ENCODE measurements around the gene VWA8.

DNA sequence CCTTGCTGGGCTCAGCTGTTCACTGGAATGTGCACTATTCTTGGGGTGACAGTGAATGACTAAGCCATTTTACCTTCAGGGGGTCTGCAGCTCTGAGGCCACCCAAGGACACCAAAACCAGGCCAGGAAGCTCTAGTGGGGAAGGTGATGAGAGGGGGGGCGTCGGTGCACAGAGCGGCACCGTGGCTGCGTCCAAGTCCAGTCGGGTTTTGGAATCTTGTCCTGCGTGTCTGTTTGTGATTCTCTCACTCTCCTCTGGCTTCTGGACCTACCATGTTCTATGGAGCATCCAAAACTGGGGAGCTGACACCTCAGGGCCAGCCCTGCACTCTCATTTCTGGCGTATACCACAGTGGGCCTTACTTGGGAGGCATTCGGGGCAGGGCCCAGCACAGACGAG lies 411.4 kb downstream of the VWA8 start:
- TF ChIP-seq, protein P1, sequence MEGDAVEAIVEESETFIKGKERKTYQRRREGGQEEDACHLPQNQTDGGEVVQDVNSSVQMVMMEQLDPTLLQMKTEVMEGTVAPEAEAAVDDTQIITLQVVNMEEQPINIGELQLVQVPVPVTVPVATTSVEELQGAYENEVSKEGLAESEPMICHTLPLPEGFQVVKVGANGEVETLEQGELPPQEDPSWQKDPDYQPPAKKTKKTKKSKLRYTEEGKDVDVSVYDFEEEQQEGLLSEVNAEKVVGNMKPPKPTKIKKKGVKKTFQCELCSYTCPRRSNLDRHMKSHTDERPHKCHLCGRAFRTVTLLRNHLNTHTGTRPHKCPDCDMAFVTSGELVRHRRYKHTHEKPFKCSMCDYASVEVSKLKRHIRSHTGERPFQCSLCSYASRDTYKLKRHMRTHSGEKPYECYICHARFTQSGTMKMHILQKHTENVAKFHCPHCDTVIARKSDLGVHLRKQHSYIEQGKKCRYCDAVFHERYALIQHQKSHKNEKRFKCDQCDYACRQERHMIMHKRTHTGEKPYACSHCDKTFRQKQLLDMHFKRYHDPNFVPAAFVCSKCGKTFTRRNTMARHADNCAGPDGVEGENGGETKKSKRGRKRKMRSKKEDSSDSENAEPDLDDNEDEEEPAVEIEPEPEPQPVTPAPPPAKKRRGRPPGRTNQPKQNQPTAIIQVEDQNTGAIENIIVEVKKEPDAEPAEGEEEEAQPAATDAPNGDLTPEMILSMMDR (IDR thresholded peaks at IDR 0.05; ENCODE audit: control extremely low read depth in 1 of 3, insufficient read depth in 1 of 3, low read depth in 1 of 3, low read length in 3 of 3), result no peak
- TF ChIP-seq, protein P2, sequence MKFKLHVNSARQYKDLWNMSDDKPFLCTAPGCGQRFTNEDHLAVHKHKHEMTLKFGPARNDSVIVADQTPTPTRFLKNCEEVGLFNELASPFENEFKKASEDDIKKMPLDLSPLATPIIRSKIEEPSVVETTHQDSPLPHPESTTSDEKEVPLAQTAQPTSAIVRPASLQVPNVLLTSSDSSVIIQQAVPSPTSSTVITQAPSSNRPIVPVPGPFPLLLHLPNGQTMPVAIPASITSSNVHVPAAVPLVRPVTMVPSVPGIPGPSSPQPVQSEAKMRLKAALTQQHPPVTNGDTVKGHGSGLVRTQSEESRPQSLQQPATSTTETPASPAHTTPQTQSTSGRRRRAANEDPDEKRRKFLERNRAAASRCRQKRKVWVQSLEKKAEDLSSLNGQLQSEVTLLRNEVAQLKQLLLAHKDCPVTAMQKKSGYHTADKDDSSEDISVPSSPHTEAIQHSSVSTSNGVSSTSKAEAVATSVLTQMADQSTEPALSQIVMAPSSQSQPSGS (IDR thresholded peaks at IDR 0.05; ENCODE audit: low read length), result no peak
- no peak for TF ChIP-seq JUND (IDR thresholded peaks at IDR 0.05; ENCODE audit: low read length)
- no peak for TF ChIP-seq EZH2 (IDR thresholded peaks at IDR 0.05; ENCODE audit: low read depth, low read length, severe bottlenecking)
- TF ChIP-seq, protein P3, sequence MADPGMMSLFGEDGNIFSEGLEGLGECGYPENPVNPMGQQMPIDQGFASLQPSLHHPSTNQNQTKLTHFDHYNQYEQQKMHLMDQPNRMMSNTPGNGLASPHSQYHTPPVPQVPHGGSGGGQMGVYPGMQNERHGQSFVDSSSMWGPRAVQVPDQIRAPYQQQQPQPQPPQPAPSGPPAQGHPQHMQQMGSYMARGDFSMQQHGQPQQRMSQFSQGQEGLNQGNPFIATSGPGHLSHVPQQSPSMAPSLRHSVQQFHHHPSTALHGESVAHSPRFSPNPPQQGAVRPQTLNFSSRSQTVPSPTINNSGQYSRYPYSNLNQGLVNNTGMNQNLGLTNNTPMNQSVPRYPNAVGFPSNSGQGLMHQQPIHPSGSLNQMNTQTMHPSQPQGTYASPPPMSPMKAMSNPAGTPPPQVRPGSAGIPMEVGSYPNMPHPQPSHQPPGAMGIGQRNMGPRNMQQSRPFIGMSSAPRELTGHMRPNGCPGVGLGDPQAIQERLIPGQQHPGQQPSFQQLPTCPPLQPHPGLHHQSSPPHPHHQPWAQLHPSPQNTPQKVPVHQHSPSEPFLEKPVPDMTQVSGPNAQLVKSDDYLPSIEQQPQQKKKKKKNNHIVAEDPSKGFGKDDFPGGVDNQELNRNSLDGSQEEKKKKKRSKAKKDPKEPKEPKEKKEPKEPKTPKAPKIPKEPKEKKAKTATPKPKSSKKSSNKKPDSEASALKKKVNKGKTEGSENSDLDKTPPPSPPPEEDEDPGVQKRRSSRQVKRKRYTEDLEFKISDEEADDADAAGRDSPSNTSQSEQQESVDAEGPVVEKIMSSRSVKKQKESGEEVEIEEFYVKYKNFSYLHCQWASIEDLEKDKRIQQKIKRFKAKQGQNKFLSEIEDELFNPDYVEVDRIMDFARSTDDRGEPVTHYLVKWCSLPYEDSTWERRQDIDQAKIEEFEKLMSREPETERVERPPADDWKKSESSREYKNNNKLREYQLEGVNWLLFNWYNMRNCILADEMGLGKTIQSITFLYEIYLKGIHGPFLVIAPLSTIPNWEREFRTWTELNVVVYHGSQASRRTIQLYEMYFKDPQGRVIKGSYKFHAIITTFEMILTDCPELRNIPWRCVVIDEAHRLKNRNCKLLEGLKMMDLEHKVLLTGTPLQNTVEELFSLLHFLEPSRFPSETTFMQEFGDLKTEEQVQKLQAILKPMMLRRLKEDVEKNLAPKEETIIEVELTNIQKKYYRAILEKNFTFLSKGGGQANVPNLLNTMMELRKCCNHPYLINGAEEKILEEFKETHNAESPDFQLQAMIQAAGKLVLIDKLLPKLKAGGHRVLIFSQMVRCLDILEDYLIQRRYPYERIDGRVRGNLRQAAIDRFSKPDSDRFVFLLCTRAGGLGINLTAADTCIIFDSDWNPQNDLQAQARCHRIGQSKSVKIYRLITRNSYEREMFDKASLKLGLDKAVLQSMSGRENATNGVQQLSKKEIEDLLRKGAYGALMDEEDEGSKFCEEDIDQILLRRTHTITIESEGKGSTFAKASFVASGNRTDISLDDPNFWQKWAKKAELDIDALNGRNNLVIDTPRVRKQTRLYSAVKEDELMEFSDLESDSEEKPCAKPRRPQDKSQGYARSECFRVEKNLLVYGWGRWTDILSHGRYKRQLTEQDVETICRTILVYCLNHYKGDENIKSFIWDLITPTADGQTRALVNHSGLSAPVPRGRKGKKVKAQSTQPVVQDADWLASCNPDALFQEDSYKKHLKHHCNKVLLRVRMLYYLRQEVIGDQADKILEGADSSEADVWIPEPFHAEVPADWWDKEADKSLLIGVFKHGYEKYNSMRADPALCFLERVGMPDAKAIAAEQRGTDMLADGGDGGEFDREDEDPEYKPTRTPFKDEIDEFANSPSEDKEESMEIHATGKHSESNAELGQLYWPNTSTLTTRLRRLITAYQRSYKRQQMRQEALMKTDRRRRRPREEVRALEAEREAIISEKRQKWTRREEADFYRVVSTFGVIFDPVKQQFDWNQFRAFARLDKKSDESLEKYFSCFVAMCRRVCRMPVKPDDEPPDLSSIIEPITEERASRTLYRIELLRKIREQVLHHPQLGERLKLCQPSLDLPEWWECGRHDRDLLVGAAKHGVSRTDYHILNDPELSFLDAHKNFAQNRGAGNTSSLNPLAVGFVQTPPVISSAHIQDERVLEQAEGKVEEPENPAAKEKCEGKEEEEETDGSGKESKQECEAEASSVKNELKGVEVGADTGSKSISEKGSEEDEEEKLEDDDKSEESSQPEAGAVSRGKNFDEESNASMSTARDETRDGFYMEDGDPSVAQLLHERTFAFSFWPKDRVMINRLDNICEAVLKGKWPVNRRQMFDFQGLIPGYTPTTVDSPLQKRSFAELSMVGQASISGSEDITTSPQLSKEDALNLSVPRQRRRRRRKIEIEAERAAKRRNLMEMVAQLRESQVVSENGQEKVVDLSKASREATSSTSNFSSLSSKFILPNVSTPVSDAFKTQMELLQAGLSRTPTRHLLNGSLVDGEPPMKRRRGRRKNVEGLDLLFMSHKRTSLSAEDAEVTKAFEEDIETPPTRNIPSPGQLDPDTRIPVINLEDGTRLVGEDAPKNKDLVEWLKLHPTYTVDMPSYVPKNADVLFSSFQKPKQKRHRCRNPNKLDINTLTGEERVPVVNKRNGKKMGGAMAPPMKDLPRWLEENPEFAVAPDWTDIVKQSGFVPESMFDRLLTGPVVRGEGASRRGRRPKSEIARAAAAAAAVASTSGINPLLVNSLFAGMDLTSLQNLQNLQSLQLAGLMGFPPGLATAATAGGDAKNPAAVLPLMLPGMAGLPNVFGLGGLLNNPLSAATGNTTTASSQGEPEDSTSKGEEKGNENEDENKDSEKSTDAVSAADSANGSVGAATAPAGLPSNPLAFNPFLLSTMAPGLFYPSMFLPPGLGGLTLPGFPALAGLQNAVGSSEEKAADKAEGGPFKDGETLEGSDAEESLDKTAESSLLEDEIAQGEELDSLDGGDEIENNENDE (IDR thresholded peaks at IDR 0.05; ENCODE audit: insufficient replicate concordance, low read length), result no peak
- TF ChIP-seq GABPA (IDR thresholded peaks at IDR 0.05; ENCODE audit: borderline replicate concordance, insufficient read depth, low read length), result no peak
